PC-3 (cell line): ENCODE data around the gene SYNPO. TPM values are rescaled to one million over a fixed set of nuclear protein-coding genes. Genes with fewer than 3 reads are reported as not detected.

ENCODE experiments used
- ATAC-seq: fragments of 200-7000 bp; cut with Tn5 transposase; 2 replicates; pipeline ENCODE4 v1.9.1; 2020; ENCODE audit warnings: mild to moderate bottlenecking, moderate library complexity
- BruUV-seq: library from RNA; stranded (reverse); fragments of 400-500 nt; replicated peaks from 2 replicates; lab custom pipeline; 2021; lab: Mats Ljungman, UMichigan
- CTCF ChIA-PET: fragments of 300-600 bp; sonication (Branson Sonifier 250); formaldehyde crosslinking; loops from one replicate; lab custom pipeline; 2022; ENCODE audit warnings: antibody characterized with exemption; lab: Charles Lee
- POLR2A ChIA-PET: fragments of 300-600 bp; sonication (Branson Sonifier 250); formaldehyde crosslinking; loops from one replicate; lab custom pipeline; 2022; ENCODE audit warnings: antibody characterized with exemption; ENCODE audit not compliant: unreplicated experiment; lab: Charles Lee
- DNase-seq: peaks from one replicate; pipeline ENCODE4 v3.0.0-alpha.2; 2015
- H2AFZ ChIP-seq: fragments of 300-600 bp; sonication (generic); 2 replicates; pipeline ENCODE4 v1.6.0; 2016; ENCODE audit warnings: antibody characterized with exemption, low read length
- H3F3A ChIP-seq: fragments of 300-600 bp; sonication (generic); one replicate; pipeline ENCODE4 v1.6.0; 2017; ENCODE audit warnings: antibody characterized with exemption, low read length, control low read depth, mild to moderate bottlenecking; ENCODE audit not compliant: unreplicated experiment
- H3K27ac ChIP-seq: fragments of 300-600 bp; sonication (generic); 2 replicates; pipeline ENCODE4 v1.5.1; 2016; ENCODE audit warnings: mild to moderate bottlenecking, low read length
- H3K27me3 ChIP-seq: fragments of 300-600 bp; sonication (generic); 2 replicates; pipeline ENCODE4 v1.6.1; 2016; ENCODE audit warnings: low read length, mixed read lengths
- H3K36me3 ChIP-seq: fragments of 300-600 bp; sonication (generic); 2 replicates; pipeline ENCODE4 v1.6.1; 2016; ENCODE audit warnings: low read depth, mixed run types, low read length, mixed read lengths
- H3K4me1 ChIP-seq: fragments of 300-600 bp; sonication (generic); 2 replicates; pipeline ENCODE4 v1.5.1; 2016; ENCODE audit warnings: low read length; ENCODE audit not compliant: insufficient read depth
- H3K4me2 ChIP-seq: fragments of 300-600 bp; sonication (generic); 2 replicates; pipeline ENCODE4 v1.6.0; 2016; ENCODE audit warnings: low read length
- H3K4me3 ChIP-seq: fragments of 300-600 bp; sonication (generic); 2 replicates; pipeline ENCODE4 v1.5.1; 2016; ENCODE audit warnings: mild to moderate bottlenecking, low read length, mixed read lengths
- H3K79me2 ChIP-seq: fragments of 300-600 bp; sonication (generic); 2 replicates; pipeline ENCODE4 v1.6.1; 2017; ENCODE audit warnings: low read length, mixed read lengths
- H3K9ac ChIP-seq: fragments of 300-600 bp; sonication (generic); 2 replicates; pipeline ENCODE4 v1.6.0; 2016; ENCODE audit warnings: mild to moderate bottlenecking, low read length
- H3K9me2 ChIP-seq: fragments of 300-600 bp; sonication (generic); replicated peaks from 2 replicates; pipeline ENCODE4 v1.6.1; 2016; ENCODE audit warnings: mixed run types, low read length, mixed read lengths
- H3K9me3 ChIP-seq: fragments of 300-600 bp; sonication (generic); 2 replicates; pipeline ENCODE4 v1.6.1; 2016; ENCODE audit warnings: low read length, mixed read lengths
- H4K20me1 ChIP-seq: fragments of 300-600 bp; sonication (generic); 2 replicates; pipeline ENCODE4 v1.6.1; 2016; ENCODE audit warnings: low read length, mixed read lengths
- CTCF ChIP-seq: fragments of 300-600 bp; sonication (generic); conservative IDR thresholded peaks from 2 replicates; pipeline ENCODE4 v1.5.1; 2017; ENCODE audit warnings: antibody characterized with exemption, low read depth, mild to moderate bottlenecking, low read length
- EZH2 ChIP-seq: fragments of 300-600 bp; sonication (generic); IDR thresholded peaks from one replicate; pipeline ENCODE4 v1.6.1; 2017; ENCODE audit warnings: antibody characterized with exemption, mild to moderate bottlenecking, low read length; ENCODE audit not compliant: unreplicated experiment
- EZH2phosphoT487 ChIP-seq: fragments of 300-600 bp; sonication (generic); IDR thresholded peaks from 2 replicates; pipeline ENCODE4 v1.6.1; 2018; ENCODE audit warnings: mild to moderate bottlenecking, antibody characterized with exemption, low read length, borderline replicate concordance
- intact Hi-C: fragments of 100-400 bp; cut with micrococcal nuclease; formaldehyde crosslinking; loops from 2 replicates; pipeline ENCODE4 v1.9.0; 2023
- total RNA-seq: library from RNA; depleted of rRNA; stranded (reverse); fragments of >200 nt; gene quantifications from 2 replicates; pipeline ENCODE4 v1.2.3, GENCODE V29; 2014

The SYNPO gene
- total RNA-seq, 1 experiment from 2014 or later = 5.3 TPM

- H3K36me3 ChIP-seq = peaks cover 9% of the 10 kb centered on the region; the same call in 1 of the 2 replicates
- CTCF ChIA-PET = no interaction called here
- no peaks in the 10 kb centered on the region for H3K9me2 ChIP-seq
- no peaks in the 10 kb centered on the region for H3K9me3 ChIP-seq
- H3K27ac ChIP-seq = no peak overlapping the region
- no peaks in the 10 kb centered on the region for H3F3A ChIP-seq
- no peak overlapping the region for H3K4me3 ChIP-seq
- H3K4me1 ChIP-seq = peaks cover 7% of the 10 kb centered on the region; the same call in 1 of the 2 replicates
- TF ChIP-seq CTCF = no peak
- TF ChIP-seq EZH2phosphoT487 = no peak
- TF ChIP-seq EZH2 = no peak
- H3K79me2 ChIP-seq = peaks cover 7% of the 10 kb centered on the region
- H4K20me1 ChIP-seq = no peaks in the 10 kb centered on the region
- DNase-seq = no peak
- BruUV-seq = no TSS peak
- intact Hi-C loops = loop anchor here (10.0 kb wide), 1 partner anchor 194 kb away; the partner anchor contains the start of gene IRGM
- no peak overlapping the region for H2AFZ ChIP-seq
- ATAC-seq = no peak
- POLR2A ChIA-PET = no interaction called here
- H3K4me2 ChIP-seq = no peak overlapping the region
- no peak overlapping the region for H3K9ac ChIP-seq
- H3K27me3 ChIP-seq = no peaks in the 10 kb centered on the region
Observed at GRCh38 chr5:150650021-150651006, 9.9 kb downstream of the SYNPO start.

GRCh38 chr5:150651382-150651781 is 10.9 kb downstream of the SYNPO start:
- Histone ChIP-seq H3F3A (no peaks in the 10 kb centered on the region), H3K9me3 (no peaks in the 10 kb centered on the region), H3K27me3 (no peaks in the 10 kb centered on the region), H3K27ac (no peak overlapping the region), H2AFZ (no peak overlapping the region), H3K4me3 (no peak overlapping the region), H3K36me3 (peaks cover 9% of the 10 kb centered on the region; the same call in 1 of the 2 replicates), H3K9me2 (no peaks in the 10 kb centered on the region), H3K79me2 (no peaks in the 10 kb centered on the region), H4K20me1 (no peaks in the 10 kb centered on the region), H3K9ac (no peak overlapping the region), H3K4me2 (no peak overlapping the region), H3K4me1 (peaks cover 6% of the 10 kb centered on the region; the same call in 1 of the 2 replicates)
- no TSS peak for BruUV-seq
- intact Hi-C loops = loop anchor here (10.0 kb wide), 1 partner anchor 193 kb away; the partner anchor contains the start of gene IRGM
- DNase-seq (no peak), ATAC-seq (no peak; the same call in 1 of the 2 replicates)
- CTCF ChIA-PET = no interaction called here
- no peak for TF ChIP-seq CTCF
- TF ChIP-seq EZH2phosphoT487 = no peak
- TF ChIP-seq EZH2 = no peak
- POLR2A ChIA-PET = no interaction called here
